Activated naive CD4-positive, alpha-beta T cell treated with anti-CD3 and anti-CD28 coated beads for 36 hours (primary cell): Measurements from ENCODE around the gene RGMB. TPM values are rescaled to one million over a fixed set of nuclear protein-coding genes. Genes with fewer than 3 reads are reported as not detected.

Experiments used
- CTCF ChIA-PET: fragments of 350-600 bp; sonication (Branson Sonifier 250); formaldehyde crosslinking; loops from one replicate; lab custom pipeline; 2021; ENCODE audit warnings: antibody characterized with exemption; lab: Charles Lee
- DNase-seq: peaks from one replicate; pipeline ENCODE4 v3.0.0-alpha.2; 2020
- H3K27ac Mint-ChIP-seq: one replicate; pipeline ENCODE4 v1.8.0; 2021; ENCODE audit warnings: mild to moderate bottlenecking, mixed read lengths
- H3K27me3 Mint-ChIP-seq: one replicate; pipeline ENCODE4 v1.8.0; 2021; ENCODE audit warnings: low read depth, mixed read lengths
- H3K36me3 Mint-ChIP-seq: one replicate; pipeline ENCODE4 v1.8.0; 2021; ENCODE audit warnings: low read depth, mixed read lengths
- H3K4me1 Mint-ChIP-seq: one replicate; pipeline ENCODE4 v1.8.0; 2021; ENCODE audit warnings: low read depth, mixed read lengths
- H3K4me3 Mint-ChIP-seq: one replicate; pipeline ENCODE4 v1.8.0; 2021; ENCODE audit warnings: mild to moderate bottlenecking, moderate library complexity, mixed read lengths
- H3K9me3 Mint-ChIP-seq: one replicate; pipeline ENCODE4 v1.8.0; 2021; ENCODE audit warnings: mixed read lengths
- intact Hi-C: fragments of 100-400 bp; cut with micrococcal nuclease; formaldehyde crosslinking; loops from one replicate; pipeline ENCODE4 v1.15.1; 2023
- total RNA-seq, 2 experiments: library from RNA; stranded (reverse); gene quantifications; one replicate each; pipeline ENCODE4 v1.2.3, GENCODE V29; 2021

The RGMB gene
- total RNA-seq, 2 experiments from 2014 or later = 5.0 to 5.9 TPM

DNA sequence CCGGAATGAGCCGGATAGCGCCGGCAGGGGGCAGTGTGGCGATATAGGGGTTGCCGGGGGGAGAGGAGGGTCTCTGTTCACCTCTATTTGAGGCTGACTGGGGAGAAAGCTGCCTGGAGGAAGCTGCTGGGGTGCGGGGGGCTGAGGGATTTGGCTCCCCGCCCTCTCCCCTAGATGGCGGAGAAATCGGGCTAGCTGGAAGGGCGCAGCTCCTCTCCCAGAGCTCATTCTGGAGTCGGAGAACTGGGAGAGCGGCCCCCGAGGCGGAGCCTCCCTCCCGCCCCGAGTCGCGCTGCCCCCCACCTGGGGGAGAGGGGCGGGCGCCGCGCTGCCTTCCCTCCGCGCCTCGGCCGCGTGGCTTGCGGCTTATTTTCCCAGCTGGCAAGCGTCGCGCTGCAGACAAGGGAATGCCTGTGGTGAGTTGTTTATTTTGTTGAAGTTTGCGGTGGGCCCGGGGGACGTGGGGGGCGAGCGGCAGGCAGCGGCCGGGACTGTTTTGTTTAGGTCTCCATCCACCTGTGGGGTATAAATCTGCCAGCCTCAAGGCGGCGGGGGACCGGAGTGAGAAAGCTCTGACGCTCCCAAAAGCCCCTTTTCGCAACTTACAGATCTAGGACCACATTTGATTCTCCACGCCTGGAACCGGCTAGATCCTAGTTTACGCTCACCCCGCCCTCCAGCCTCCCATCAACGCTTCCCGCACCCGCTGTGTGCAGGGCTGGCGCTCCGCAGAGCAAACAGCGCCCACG is 4.1 kb upstream of the RGMB start:
- peaks cover 17% of the 10 kb centered on the region for H3K4me1 Mint-ChIP-seq
- peaks cover 26% of the 10 kb centered on the region for H3K27me3 Mint-ChIP-seq
- no peak overlapping the region for H3K27ac Mint-ChIP-seq
- H3K36me3 Mint-ChIP-seq = peaks cover 1% of the 10 kb centered on the region
- DNase-seq = peak; percentile 63
- peak overlapping the region; percentile 91 for H3K4me3 Mint-ChIP-seq
- intact Hi-C loops = loop anchor here (1.0 to 10.0 kb wide), 4 partner anchors 57 to 1345 kb away; no protein-coding TSS in a partner anchor
- CTCF ChIA-PET = interaction anchor here (0.6 to 7.0 kb wide), 32 partner anchors 8 to 1589 kb away, joined by 3 to 155 read pairs (median 4); no protein-coding TSS in a partner anchor
- no peaks in the 10 kb centered on the region for H3K9me3 Mint-ChIP-seq

DNA sequence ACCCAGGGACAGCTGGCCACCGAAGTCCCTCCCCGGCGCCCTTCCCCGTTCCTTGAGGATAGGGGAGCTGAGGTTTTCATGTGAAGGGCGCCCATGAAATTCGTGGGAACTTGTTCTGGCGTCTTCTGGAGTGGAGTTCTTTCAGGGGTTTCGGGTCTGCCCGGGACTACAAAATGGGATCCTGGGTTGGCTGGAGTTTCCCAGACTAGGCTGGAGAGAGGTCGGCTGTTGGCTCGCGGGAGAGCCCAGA is 3.6 kb upstream of the RGMB start:
- CTCF ChIA-PET = interaction anchor here (0.6 to 7.0 kb wide), 17 partner anchors 9 to 1589 kb away, joined by 3 to 155 read pairs (median 4); no protein-coding TSS in a partner anchor
- peaks cover 3% of the 10 kb centered on the region for H3K36me3 Mint-ChIP-seq
- H3K27ac Mint-ChIP-seq = peak overlapping the region; percentile 50
- peaks cover 21% of the 10 kb centered on the region for H3K4me1 Mint-ChIP-seq
- H3K27me3 Mint-ChIP-seq = peaks cover 23% of the 10 kb centered on the region
- intact Hi-C loops = loop anchor here (1.0 to 10.0 kb wide), 10 partner anchors 57 to 1953 kb away; no protein-coding TSS in a partner anchor
- H3K4me3 Mint-ChIP-seq = peak overlapping the region; percentile 91
- no peak for DNase-seq
- H3K9me3 Mint-ChIP-seq = no peaks in the 10 kb centered on the region

DNA sequence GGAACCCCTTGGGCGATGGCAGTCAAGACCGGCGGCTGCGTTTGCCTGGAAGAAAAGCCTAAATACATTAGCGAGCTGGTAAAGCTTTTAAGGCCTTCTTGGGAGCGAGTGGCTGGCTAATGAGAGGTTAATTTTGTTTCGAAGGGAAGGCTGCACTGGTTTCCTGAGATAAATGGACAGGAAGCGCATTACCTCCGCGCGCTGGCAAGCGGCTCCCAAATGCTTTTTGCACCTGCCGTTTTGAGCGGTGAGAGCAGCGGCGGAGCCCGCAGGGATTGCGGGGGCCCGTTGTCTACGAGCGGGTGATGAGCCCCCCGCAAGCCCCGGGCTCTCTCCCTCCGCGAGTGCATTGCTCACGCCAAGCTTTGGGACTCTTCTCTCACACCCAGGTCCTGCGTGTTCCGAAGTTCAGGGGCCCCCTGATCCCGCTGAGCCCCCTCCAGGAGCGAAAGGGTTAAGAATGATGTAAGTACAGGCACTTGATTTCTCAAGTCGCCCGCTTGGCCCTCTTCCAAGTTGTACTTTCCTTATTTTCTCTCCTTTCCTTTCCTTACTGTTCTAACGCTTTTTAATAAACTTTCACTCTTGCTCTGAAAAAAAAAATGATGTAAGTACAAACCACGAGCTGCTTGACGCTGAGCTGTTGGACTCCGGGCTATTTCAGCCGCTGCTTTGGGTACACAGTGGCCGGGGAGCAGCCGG is 3.1 kb upstream of the RGMB start:
- CTCF ChIA-PET = interaction anchor here (0.6 to 7.0 kb wide), 19 partner anchors 8 to 1877 kb away, joined by 3 to 155 read pairs (median 4); no protein-coding TSS in a partner anchor
- Mint-ChIP-seq H3K4me1 (peaks cover 25% of the 10 kb centered on the region), H3K9me3 (no peaks in the 10 kb centered on the region), H3K4me3 (peak overlapping the region; percentile 91), H3K27ac (peak overlapping the region; percentile 7), H3K27me3 (peaks cover 23% of the 10 kb centered on the region), H3K36me3 (peaks cover 3% of the 10 kb centered on the region)
- intact Hi-C loops = loop anchor here (2.0 to 5.0 kb wide), 6 partner anchors 462 to 1953 kb away; no protein-coding TSS in a partner anchor
- DNase-seq = peak; percentile 39

DNA sequence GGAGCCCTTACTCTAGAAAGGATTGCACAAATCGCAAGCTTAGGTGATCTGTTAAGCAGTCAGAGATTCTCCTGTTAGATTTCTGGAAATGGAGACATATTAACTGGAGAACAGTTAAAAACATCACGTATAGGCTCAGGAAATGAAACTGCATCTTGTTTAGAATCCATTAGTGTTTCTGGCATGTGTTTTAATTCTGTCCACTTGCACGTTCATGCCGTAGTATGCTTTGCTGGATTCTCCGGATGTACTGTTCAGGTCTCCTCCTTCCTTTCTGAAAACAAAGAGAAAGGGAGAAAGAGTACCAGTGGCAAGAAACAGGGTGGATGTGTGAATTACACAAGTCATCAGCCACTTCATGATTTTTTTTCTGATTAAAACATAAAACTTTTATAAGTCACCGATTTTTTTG is 2.5 kb upstream of the RGMB start:
- peaks cover 23% of the 10 kb centered on the region for H3K27me3 Mint-ChIP-seq
- peak overlapping the region; percentile 91 for H3K4me3 Mint-ChIP-seq
- peak; percentile 13 for DNase-seq
- H3K4me1 Mint-ChIP-seq = peaks cover 31% of the 10 kb centered on the region
- H3K36me3 Mint-ChIP-seq = peaks cover 3% of the 10 kb centered on the region
- peak overlapping the region; percentile 7 for H3K27ac Mint-ChIP-seq
- no peaks in the 10 kb centered on the region for H3K9me3 Mint-ChIP-seq
- intact Hi-C loops = loop anchor here (1.0 to 5.0 kb wide), 10 partner anchors 25 to 1954 kb away; no protein-coding TSS in a partner anchor
- CTCF ChIA-PET = interaction anchor here (0.6 to 7.0 kb wide), 17 partner anchors 11 to 1877 kb away, joined by 3 to 155 read pairs (median 4); no protein-coding TSS in a partner anchor

DNA sequence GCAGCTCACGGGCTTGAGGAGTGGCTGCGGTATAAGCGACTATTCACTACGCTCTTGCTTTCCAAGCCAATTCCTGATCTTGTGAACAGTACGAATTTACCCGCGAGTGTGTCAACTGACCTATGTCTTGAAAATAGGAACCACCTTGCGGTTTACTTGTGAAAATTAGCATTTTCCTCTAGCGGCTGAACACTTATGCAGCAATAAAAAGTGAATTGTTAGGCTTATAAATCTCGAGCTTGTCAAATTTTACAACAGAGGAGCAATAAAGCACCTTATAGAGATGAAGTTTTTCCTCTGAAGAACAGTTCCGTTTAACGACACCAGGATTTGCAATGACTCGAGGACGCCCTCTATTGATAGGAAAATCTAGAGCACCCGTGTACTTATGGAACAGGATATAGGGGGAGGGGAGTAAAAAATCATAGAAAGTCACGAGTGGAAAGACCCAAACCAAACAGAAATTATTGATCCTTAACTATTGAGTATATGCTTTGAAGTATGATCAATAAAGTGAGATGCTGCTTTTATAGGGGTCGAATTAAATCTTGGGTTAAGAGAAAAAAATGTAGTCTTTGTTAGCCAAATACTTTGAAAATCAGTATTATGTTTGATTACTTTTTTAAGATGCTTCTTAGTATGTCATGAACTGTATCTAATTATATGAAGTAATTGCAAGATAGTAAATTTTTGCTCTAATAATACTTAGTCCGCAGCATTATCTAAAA is 1.9 kb upstream of the RGMB start:
- intact Hi-C loops = loop anchor here (1.0 to 5.0 kb wide), 10 partner anchors 25 to 1954 kb away; no protein-coding TSS in a partner anchor
- Mint-ChIP-seq H3K27me3 (peaks cover 23% of the 10 kb centered on the region), H3K4me1 (peaks cover 35% of the 10 kb centered on the region), H3K27ac (peak overlapping the region; percentile 26), H3K36me3 (peaks cover 3% of the 10 kb centered on the region), H3K9me3 (no peaks in the 10 kb centered on the region), H3K4me3 (peak overlapping the region; percentile 91)
- peak; percentile 79 for DNase-seq
- CTCF ChIA-PET = interaction anchor here (0.5 to 7.0 kb wide), 17 partner anchors 10 to 1591 kb away, joined by 3 to 155 read pairs (median 3); no protein-coding TSS in a partner anchor

DNA sequence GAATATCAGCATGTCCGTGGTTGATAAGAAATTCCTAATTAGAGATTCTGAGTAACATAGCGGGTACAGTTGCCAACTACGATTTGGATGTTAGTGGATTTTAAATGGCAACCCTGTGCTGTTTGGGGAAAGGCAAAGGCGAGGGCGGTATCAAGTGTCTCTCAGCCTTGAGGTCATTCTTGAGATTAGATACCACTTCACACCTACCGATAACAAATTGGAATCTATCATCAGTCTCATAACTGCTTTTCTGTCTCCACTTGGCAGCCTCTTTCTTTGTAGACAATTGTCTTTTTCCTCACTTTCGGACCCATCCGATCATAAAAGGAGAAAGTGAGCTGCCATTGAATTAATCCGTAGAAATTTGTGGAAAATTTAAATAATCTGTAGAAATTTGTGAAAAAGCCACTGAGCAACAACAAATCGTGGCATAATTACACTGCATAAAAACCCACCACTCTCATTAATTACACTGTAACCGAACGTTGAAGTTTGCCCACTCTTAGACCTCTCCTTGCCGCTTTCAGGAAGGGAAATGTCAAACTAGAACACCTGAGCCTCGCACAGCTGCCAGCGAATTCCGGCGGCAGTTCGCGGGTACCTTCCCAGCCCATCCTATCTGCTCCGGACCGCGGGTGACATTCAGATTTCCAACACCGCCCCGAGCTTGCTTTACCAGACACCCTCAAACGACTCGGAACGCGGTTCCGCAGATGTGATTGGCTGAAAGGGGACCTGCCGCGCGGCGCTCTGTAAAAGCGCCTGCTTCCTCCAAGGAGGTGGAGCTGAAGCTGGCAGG is 849 bp upstream of the RGMB start:
- H3K9me3 Mint-ChIP-seq = no peaks in the 10 kb centered on the region
- peak overlapping the region; percentile 62 for H3K27ac Mint-ChIP-seq
- H3K4me1 Mint-ChIP-seq = peaks cover 39% of the 10 kb centered on the region
- DNase-seq = peak; percentile 68
- H3K36me3 Mint-ChIP-seq = peaks cover 3% of the 10 kb centered on the region
- H3K4me3 Mint-ChIP-seq = peak overlapping the region; percentile 99
- intact Hi-C loops = loop anchor here (1.0 to 5.0 kb wide), 6 partner anchors 157 to 1955 kb away; partner anchors contain the start of genes CHD1 and RIOK2
- peaks cover 20% of the 10 kb centered on the region for H3K27me3 Mint-ChIP-seq
- CTCF ChIA-PET = interaction anchor here (0.6 to 7.0 kb wide), 6 partner anchors 9 to 1541 kb away, joined by 3 to 155 read pairs (median 6); no protein-coding TSS in a partner anchor

DNA sequence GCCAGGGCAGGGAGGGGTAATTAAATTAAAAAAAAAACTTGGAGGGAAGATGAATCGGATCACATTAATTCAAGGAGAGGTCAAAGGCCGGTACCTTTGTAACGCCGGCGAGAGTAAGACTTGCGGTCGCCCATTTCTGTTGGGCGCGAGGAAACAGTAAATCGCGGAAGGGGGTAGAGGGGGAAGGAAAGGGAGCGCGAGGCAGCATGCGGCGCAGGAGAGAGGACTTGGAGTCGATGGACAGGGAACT is 324 bp upstream of the RGMB start:
- intact Hi-C loops = loop anchor here (1.0 to 5.0 kb wide), 6 partner anchors 156 to 1956 kb away; partner anchors contain the start of genes CHD1 and RIOK2
- H3K36me3 Mint-ChIP-seq = peaks cover 3% of the 10 kb centered on the region
- CTCF ChIA-PET = interaction anchor here (5.6 to 7.0 kb wide), 2 partner anchors 8 to 18 kb away, joined by 39 to 155 read pairs; no protein-coding TSS in a partner anchor
- peaks cover 41% of the 10 kb centered on the region for H3K4me1 Mint-ChIP-seq
- peak overlapping the region; percentile 99 for H3K4me3 Mint-ChIP-seq
- H3K9me3 Mint-ChIP-seq = no peaks in the 10 kb centered on the region
- H3K27ac Mint-ChIP-seq = peak overlapping the region; percentile 62
- peaks cover 15% of the 10 kb centered on the region for H3K27me3 Mint-ChIP-seq
- DNase-seq = no peak

DNA sequence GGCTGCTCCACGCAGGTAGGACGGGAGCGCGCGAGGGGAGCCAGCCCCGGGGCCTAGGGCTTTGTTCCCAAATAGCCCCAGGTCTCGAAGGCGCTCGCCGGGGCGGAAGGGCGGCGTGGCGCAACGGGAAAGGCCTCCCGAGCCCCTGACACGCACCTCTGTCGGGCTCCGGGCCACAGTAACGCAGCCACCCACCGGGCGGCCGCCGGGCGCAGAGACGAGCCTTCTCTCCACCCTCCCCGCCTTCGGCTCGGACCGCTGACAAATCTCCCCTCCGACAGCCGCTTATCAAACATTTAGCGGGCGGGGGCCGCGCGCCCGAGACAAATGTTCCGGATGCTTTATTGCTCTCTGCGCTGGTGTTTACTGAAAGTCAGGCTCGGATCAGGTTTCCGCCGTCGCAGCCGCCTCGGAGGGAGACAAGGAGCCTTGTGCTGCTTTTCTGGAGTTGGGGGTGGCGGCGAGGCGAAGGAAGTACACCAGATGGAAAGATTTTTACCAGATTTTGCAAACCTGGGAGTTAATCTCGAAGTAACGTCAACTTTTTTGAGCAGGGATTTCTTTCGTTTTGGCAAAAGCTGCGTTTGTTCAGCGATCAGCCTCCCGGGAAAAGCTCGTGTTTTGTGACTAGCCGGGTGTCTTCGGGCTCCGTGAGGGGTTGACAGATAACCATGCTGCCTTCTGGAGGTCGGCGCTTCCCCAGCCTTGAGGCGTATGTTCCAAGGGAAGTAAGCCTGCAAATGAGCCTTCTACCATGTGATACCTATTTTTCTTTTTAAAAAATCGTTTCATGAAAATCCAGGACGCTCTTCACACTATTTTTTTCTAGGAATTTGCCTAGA is 950 bp downstream of the RGMB start:
- H3K36me3 Mint-ChIP-seq = peaks cover 3% of the 10 kb centered on the region
- no peaks in the 10 kb centered on the region for H3K9me3 Mint-ChIP-seq
- H3K27me3 Mint-ChIP-seq = peaks cover 10% of the 10 kb centered on the region
- CTCF ChIA-PET = interaction anchor here (2.0 to 4.8 kb wide), 2 partner anchors 13 to 21 kb away, joined by 5 to 23 read pairs; no protein-coding TSS in a partner anchor
- peak overlapping the region; percentile 99 for H3K4me3 Mint-ChIP-seq
- peak overlapping the region; percentile 77 for H3K27ac Mint-ChIP-seq
- DNase-seq = peak; percentile 76
- peaks cover 36% of the 10 kb centered on the region for H3K4me1 Mint-ChIP-seq
- intact Hi-C loops = loop anchor here (5.0 kb wide), 4 partner anchors 707 to 1957 kb away; no protein-coding TSS in a partner anchor

DNA sequence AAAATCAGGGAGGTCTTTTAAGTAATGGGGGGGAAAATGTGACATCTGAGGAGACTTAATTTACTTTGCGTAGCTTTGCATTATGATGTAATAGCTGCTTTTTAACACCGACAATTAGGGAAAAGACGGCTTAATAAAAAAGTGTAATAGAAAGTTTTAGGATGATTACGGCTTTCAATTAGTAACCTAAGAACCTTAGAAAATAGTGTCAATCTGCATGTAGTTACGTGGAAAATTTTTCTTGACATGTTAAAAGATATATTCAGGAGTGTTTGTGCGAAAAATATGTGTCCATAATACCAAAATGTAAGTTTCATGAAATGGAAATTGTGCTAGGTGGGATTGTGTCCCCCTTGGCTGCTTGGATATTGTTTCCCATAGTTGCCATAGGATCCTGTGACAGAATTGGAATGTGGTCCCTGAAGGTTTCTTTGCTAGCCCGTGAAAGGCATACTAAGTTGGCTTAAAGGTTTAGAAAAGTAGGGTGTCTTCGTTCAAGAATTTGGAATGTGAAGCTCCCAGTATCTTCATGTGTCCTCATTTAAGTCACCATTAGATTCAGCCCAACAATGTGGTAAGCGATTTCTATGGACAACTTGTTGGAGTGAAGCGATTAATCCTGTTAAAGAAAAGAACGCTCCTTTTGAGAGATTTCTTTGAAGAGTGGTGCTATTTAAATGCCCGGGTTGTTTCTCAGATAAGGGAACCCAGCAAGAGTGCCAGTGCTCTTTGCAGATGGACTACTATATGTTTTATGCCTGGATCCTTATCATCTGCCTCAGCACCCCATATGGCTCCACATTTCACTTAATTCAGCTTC is 2.0 kb downstream of the RGMB start:
- peaks cover 9% of the 10 kb centered on the region for H3K27me3 Mint-ChIP-seq
- CTCF ChIA-PET = interaction anchor here (1.0 to 4.8 kb wide), 4 partner anchors 7 to 20 kb away, joined by 3 to 24 read pairs (median 14); no protein-coding TSS in a partner anchor
- no peak for DNase-seq
- intact Hi-C loops = no loop called here
- H3K9me3 Mint-ChIP-seq = no peaks in the 10 kb centered on the region
- peaks cover 38% of the 10 kb centered on the region for H3K4me1 Mint-ChIP-seq
- peaks cover 5% of the 10 kb centered on the region for H3K36me3 Mint-ChIP-seq
- H3K4me3 Mint-ChIP-seq = peak overlapping the region; percentile 99
- H3K27ac Mint-ChIP-seq = no peak overlapping the region
